Ovary (tissue), 9 donors: Measurements from ENCODE around the gene SLC15A5. TPM values are rescaled to one million over a fixed set of nuclear protein-coding genes. Genes with fewer than 3 reads are reported as not detected.

Experiments
- DNase-seq, 5 donors: peaks; one replicate each; pipeline ENCODE4 v3.0.0-alpha.2; 2019 to 2020
- H3K27ac ChIP-seq, 2 donors: fragments of 200-600 bp; one replicate each; pipeline versions ENCODE4 v1.5.1 to v1.8.0; 2019 to 2022
- H3K27me3 ChIP-seq: fragments of 200-600 bp; one replicate; pipeline ENCODE4 v1.8.0; 2022
- H3K36me3 ChIP-seq: fragments of 200-600 bp; sonication (generic); one replicate; pipeline ENCODE4 v1.5.1; 2019
- H3K4me1 ChIP-seq: one replicate; pipeline ENCODE4 v1.8.1; 2013; ENCODE audit warnings: mild to moderate bottlenecking, moderate library complexity; ENCODE audit not compliant: insufficient read depth
- H3K4me3 ChIP-seq: fragments of 200-600 bp; sonication (generic); one replicate; pipeline ENCODE4 v1.5.1; 2017
- H3K9me3 ChIP-seq, 2 donors: fragments of 200-600 bp in 1 of 2; sonication (generic) in 1 of 2; one replicate each; pipeline versions ENCODE4 v1.5.1 to v1.8.1; 2013 to 2019; ENCODE audit warnings: mild to moderate bottlenecking in 1 of 2, moderate library complexity in 1 of 2
- CTCF ChIP-seq, 3 donors: fragments of 450-650 bp in 2 of 3; fragments of 200-600 bp in 1 of 3; IDR thresholded peaks; one replicate each; pipeline versions ENCODE4 v1.5.1 to v1.8.0; 2016 to 2022; ENCODE audit warnings: antibody characterized with exemption in 3 of 3, mild to moderate bottlenecking in 1 of 3
- EP300 ChIP-seq: sonication (generic); formaldehyde crosslinking; IDR thresholded peaks from one replicate; pipeline ENCODE4 v1.6.1; 2017; ENCODE audit warnings: antibody characterized with exemption
- POLR2A ChIP-seq: fragments of 450-650 bp; IDR thresholded peaks from one replicate; pipeline ENCODE4 v1.6.1; 2017; ENCODE audit warnings: antibody characterized with exemption, mild to moderate bottlenecking, moderate library complexity
- WGBS, 3 donors: extraction: QIAGEN DNeasy Blood & Tissue Kit in 1 of 3; methylation state at CpG; one replicate each; pipeline versions ENCODE4 v1.1.5 to v1.1.7; 2013 to 2017; 5-methylcytosine and 5-hydroxymethylcytosine counted together
- intact Hi-C, 4 donors: fragments of 100-400 bp; cut with DNase I; formaldehyde crosslinking; loops; one replicate each; pipeline versions ENCODE4 v1.11.0 to v1.15.1; 2022 to 2023
- polyA plus RNA-seq, 2 donors: library from polyadenylated mRNA; stranded (reverse); fragments of 200-250 nt in 1 of 2; fragments of 350-450 nt in 1 of 2; fragmentation: Illumina TruSeq in 1 of 2; extraction: RNeasy Lipid Tissue Mini Kit (QIAGEN cat#74804) in 1 of 2; gene quantifications; one replicate each; pipeline ENCODE4 v1.2.3, GENCODE V29; 2013 to 2014
- total RNA-seq, 7 donors: library from RNA; depleted of rRNA in 2 of 7; stranded (reverse); fragments of >200 nt in 2 of 7; fragmentation: NEBNext Ultra II Directional in 3 of 7; extraction: Animal tissue kit (Norgen Biotek cat#: 25700) in 3 of 7; gene quantifications; one replicate each; pipeline versions ENCODE4 v1.1.0 to v1.2.4, GENCODE V29; 2016 to 2023
- donor health status: DM: no; HTN: no; CAD: no; lungs with moderate emphysema.
- donor health status: DM: no; HTN: no; CAD: no.
- donor health status: Bipolar disorder and iron deficiency.
- donor health status: DM: yes; HTN: yes; CAD: no.
- donor health status: DM: no; HTN: no; CAD: no.
- donor health status: DM: yes; HTN: yes; CAD: no.

SLC15A5 gene
- total and polyA plus RNA-seq, 9 donors = not detected

- H3K27me3 ChIP-seq = no peaks in the 10 kb centered on the region
- no peak overlapping the region for H3K4me3 ChIP-seq
- H3K36me3 ChIP-seq = no peaks in the 10 kb centered on the region
- no peaks in the 10 kb centered on the region for H3K9me3 ChIP-seq
- H3K27ac ChIP-seq = no peak overlapping the region
- TF ChIP-seq POLR2A (no peak), EP300 (no peak), CTCF (IDR thresholded peaks at IDR 0.05) (no peak)
- no peaks in the 10 kb centered on the region for H3K4me1 ChIP-seq
- intact Hi-C loops = no loop called here
- DNase-seq = no peak
- 42 to 58% (median 42%) methylated on average over 1 of the region's 1 CpG for WGBS, 3 donors
Observed at GRCh38 chr12:16229676-16230075, 47.8 kb downstream of the SLC15A5 start.

GRCh38 chr12:16228067-16228466, 49.4 kb downstream of the SLC15A5 start:
- Histone ChIP-seq H3K36me3 (no peaks in the 10 kb centered on the region), H3K4me1 (no peaks in the 10 kb centered on the region), H3K9me3 (no peaks in the 10 kb centered on the region), H3K27ac (no peak overlapping the region), H3K27me3 (no peaks in the 10 kb centered on the region), H3K4me3 (no peak overlapping the region)
- no peak for DNase-seq
- WGBS, 3 donors = 41 to 86% (median 55%) methylated on average over 2 of the region's 2 CpGs
- intact Hi-C loops = no loop called here
- no peak for TF ChIP-seq EP300
- TF ChIP-seq POLR2A = no peak
- no peak for TF ChIP-seq CTCF (IDR thresholded peaks at IDR 0.05)

GRCh38 chr12:16225692-16226091, 51.8 kb downstream of the SLC15A5 start:
- Histone ChIP-seq H3K36me3 (no peaks in the 10 kb centered on the region), H3K9me3 (no peaks in the 10 kb centered on the region), H3K4me1 (no peaks in the 10 kb centered on the region), H3K27me3 (no peaks in the 10 kb centered on the region), H3K27ac (no peak overlapping the region), H3K4me3 (no peak overlapping the region)
- no peak for DNase-seq
- 69 to 73% (median 71%) methylated on average over 4 of the region's 4 CpGs for WGBS, 3 donors
- intact Hi-C loops = no loop called here
- no peak for TF ChIP-seq POLR2A
- TF ChIP-seq EP300 = no peak
- TF ChIP-seq CTCF (IDR thresholded peaks at IDR 0.05) = no peak

- no peaks in the 10 kb centered on the region for H3K36me3 ChIP-seq
- DNase-seq = no peak
- intact Hi-C loops = no loop called here
- H3K9me3 ChIP-seq = no peaks in the 10 kb centered on the region
- no peaks in the 10 kb centered on the region for H3K27me3 ChIP-seq
- H3K4me3 ChIP-seq = no peak overlapping the region
- H3K4me1 ChIP-seq = no peaks in the 10 kb centered on the region
- WGBS, 3 donors = 89 to 96% (median 92%) methylated on average over 3 of the region's 3 CpGs
- TF ChIP-seq CTCF (IDR thresholded peaks at IDR 0.05) (no peak), POLR2A (no peak), EP300 (no peak)
- H3K27ac ChIP-seq = no peak overlapping the region
Observed at GRCh38 chr12:16224196-16224595, 53.3 kb downstream of the SLC15A5 start.

GRCh38 chr12:16221776-16222175, 55.7 kb downstream of the SLC15A5 start:
- Histone ChIP-seq H3K27ac (no peak overlapping the region), H3K9me3 (no peaks in the 10 kb centered on the region), H3K27me3 (no peaks in the 10 kb centered on the region), H3K36me3 (no peaks in the 10 kb centered on the region), H3K4me1 (no peaks in the 10 kb centered on the region), H3K4me3 (no peak overlapping the region)
- WGBS, 3 donors = 92 to 96% (median 94%) methylated on average over 2 of the region's 2 CpGs
- DNase-seq = no peak
- no peak for TF ChIP-seq POLR2A
- TF ChIP-seq EP300 = no peak
- no peak for TF ChIP-seq CTCF (IDR thresholded peaks at IDR 0.05)
- intact Hi-C loops = no loop called here
